ENCODE measurements around the gene FAM171A1. TPM values are rescaled to one million over a fixed set of nuclear protein-coding genes. Genes with fewer than 3 reads are reported as not detected.

FAM171A1 gene
- total RNA-seq, 1 donor from 2014 or later: 86.1 TPM

DNA sequence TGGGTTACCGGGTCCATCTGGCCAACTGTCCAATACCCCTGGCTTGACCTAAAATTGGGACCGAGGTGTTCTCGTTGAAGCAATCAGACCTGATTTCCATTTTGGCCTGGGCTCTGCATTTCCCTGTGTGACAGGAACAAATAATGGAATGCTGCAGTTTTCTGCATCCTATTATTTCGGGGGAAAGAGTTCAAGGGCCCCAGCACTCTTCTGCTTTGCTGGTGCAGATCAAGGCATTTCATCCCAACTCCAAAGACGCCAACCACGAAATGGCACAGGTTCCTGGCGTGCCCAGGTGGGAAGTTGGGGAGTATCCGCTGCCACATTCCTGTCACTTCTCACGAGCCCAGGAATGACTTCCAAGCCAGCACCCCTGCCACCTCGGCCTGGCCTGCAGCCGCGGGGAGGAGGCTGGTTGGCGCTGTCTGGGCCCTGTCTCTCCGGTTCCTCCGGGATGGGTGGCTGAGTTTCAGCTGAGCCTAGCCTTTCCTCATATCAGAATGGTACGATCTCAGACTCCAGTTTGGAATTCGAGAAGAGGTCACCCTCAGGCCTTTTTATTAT lies 56.5 kb downstream of the FAM171A1 start:
- H3K27me3 Mint-ChIP-seq: peaks cover 9% of the 10 kb centered on the region
- peaks cover 32% of the 10 kb centered on the region for H3K4me1 Mint-ChIP-seq (ENCODE audit: low read depth)
- no peak for DNase-seq (ENCODE audit: low spot score, unreplicated experiment)
- no peak overlapping the region for H3K27ac Mint-ChIP-seq
- no peak overlapping the region for H3K4me3 Mint-ChIP-seq (ENCODE audit: low read depth)
- no peaks in the 10 kb centered on the region for H3K9me3 Mint-ChIP-seq (ENCODE audit: low read depth)
- TF ChIP-seq, protein P1, sequence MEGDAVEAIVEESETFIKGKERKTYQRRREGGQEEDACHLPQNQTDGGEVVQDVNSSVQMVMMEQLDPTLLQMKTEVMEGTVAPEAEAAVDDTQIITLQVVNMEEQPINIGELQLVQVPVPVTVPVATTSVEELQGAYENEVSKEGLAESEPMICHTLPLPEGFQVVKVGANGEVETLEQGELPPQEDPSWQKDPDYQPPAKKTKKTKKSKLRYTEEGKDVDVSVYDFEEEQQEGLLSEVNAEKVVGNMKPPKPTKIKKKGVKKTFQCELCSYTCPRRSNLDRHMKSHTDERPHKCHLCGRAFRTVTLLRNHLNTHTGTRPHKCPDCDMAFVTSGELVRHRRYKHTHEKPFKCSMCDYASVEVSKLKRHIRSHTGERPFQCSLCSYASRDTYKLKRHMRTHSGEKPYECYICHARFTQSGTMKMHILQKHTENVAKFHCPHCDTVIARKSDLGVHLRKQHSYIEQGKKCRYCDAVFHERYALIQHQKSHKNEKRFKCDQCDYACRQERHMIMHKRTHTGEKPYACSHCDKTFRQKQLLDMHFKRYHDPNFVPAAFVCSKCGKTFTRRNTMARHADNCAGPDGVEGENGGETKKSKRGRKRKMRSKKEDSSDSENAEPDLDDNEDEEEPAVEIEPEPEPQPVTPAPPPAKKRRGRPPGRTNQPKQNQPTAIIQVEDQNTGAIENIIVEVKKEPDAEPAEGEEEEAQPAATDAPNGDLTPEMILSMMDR (IDR thresholded peaks at IDR 0.05; ENCODE audit: unreplicated experiment): no peak
- H3K36me3 Mint-ChIP-seq (ENCODE audit: insufficient read depth): peaks cover 11% of the 10 kb centered on the region

- Mint-ChIP-seq H3K27ac (no peak overlapping the region), H3K4me3 (ENCODE audit: low read depth) (no peak overlapping the region), H3K9me3 (ENCODE audit: low read depth) (no peaks in the 10 kb centered on the region), H3K4me1 (ENCODE audit: low read depth) (peaks cover 34% of the 10 kb centered on the region), H3K36me3 (ENCODE audit: insufficient read depth) (peaks cover 11% of the 10 kb centered on the region), H3K27me3 (peaks cover 9% of the 10 kb centered on the region)
- TF ChIP-seq, protein P1 (IDR thresholded peaks at IDR 0.05; ENCODE audit: unreplicated experiment): no peak
- no peak for DNase-seq (ENCODE audit: low spot score, unreplicated experiment)
Measured at GRCh38 chr10:15313843-15314242, 57.2 kb downstream of the FAM171A1 start.

DNA sequence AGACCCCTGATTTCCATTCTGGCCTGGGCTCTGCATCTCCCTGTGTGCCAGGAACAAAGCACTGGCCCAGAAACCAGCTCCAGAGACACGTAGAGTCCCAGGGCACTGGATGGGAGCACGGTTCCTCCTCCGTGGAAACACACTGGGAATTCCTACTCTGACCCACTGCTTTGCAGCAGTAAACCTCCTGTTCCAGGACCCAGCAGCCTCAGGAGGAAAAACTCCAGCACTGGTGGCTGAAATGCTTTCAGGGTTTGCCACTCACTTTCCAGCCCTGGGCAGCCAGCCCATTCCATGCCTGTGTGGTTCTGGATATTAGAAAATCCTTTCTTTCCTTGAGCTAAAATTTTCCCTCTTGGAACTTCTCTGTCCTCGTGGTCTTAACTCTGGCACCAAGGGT lies 58.0 kb downstream of the FAM171A1 start:
- Mint-ChIP-seq H3K4me1 (ENCODE audit: low read depth) (peaks cover 35% of the 10 kb centered on the region), H3K36me3 (ENCODE audit: insufficient read depth) (peaks cover 9% of the 10 kb centered on the region), H3K9me3 (ENCODE audit: low read depth) (no peaks in the 10 kb centered on the region), H3K4me3 (ENCODE audit: low read depth) (no peak overlapping the region), H3K27me3 (peaks cover 9% of the 10 kb centered on the region), H3K27ac (no peak overlapping the region)
- DNase-seq (ENCODE audit: low spot score, unreplicated experiment): no peak
- TF ChIP-seq, protein P1 (IDR thresholded peaks at IDR 0.05; ENCODE audit: unreplicated experiment): no peak

GRCh38 chr10:15311569-15312280 lies 59.4 kb downstream of the FAM171A1 start:
- H3K9me3 Mint-ChIP-seq (ENCODE audit: low read depth): no peaks in the 10 kb centered on the region
- no peak overlapping the region for H3K27ac Mint-ChIP-seq
- TF ChIP-seq, protein P1 (IDR thresholded peaks at IDR 0.05; ENCODE audit: unreplicated experiment): no peak
- H3K4me3 Mint-ChIP-seq (ENCODE audit: low read depth): no peak overlapping the region
- H3K4me1 Mint-ChIP-seq (ENCODE audit: low read depth): peaks cover 32% of the 10 kb centered on the region
- H3K36me3 Mint-ChIP-seq (ENCODE audit: insufficient read depth): peaks cover 8% of the 10 kb centered on the region
- no peak for DNase-seq (ENCODE audit: low spot score, unreplicated experiment)
- H3K27me3 Mint-ChIP-seq: peaks cover 6% of the 10 kb centered on the region

GRCh38 chr10:15310776-15311568 lies 60.1 kb downstream of the FAM171A1 start:
- TF ChIP-seq, protein P1 (IDR thresholded peaks at IDR 0.05; ENCODE audit: unreplicated experiment): no peak
- no peak overlapping the region for H3K27ac Mint-ChIP-seq
- no peak overlapping the region for H3K4me3 Mint-ChIP-seq (ENCODE audit: low read depth)
- DNase-seq (ENCODE audit: low spot score, unreplicated experiment): no peak
- peaks cover 24% of the 10 kb centered on the region for H3K4me1 Mint-ChIP-seq (ENCODE audit: low read depth)
- peaks cover 9% of the 10 kb centered on the region for H3K36me3 Mint-ChIP-seq (ENCODE audit: insufficient read depth)
- peaks cover 6% of the 10 kb centered on the region for H3K27me3 Mint-ChIP-seq
- H3K9me3 Mint-ChIP-seq (ENCODE audit: low read depth): no peaks in the 10 kb centered on the region
